Spleen (tissue), 7 donors: ENCODE data around the gene GNAI3.

ENCODE experiments used
- POLR2A ChIP-seq, 3 donors: fragments of 450-650 bp; IDR thresholded peaks; one replicate each; pipeline ENCODE4 v1.5.1; 2017; ENCODE audit warnings: antibody characterized with exemption in 3 of 3, mild to moderate bottlenecking in 1 of 3
- POLR2AphosphoS5 ChIP-seq, 3 donors: sonication (generic); formaldehyde crosslinking; IDR thresholded peaks; one replicate each; pipeline ENCODE4 v1.5.1; 2017; ENCODE audit warnings: antibody characterized with exemption in 3 of 3
- TF ChIP-seq, protein P1 (sequence below), 11 experiments: fragments of 200-600 bp in 7 of 11; fragments of 450-650 bp in 4 of 11; sonication (generic) in 4 of 11; IDR thresholded peaks in 8 of 11; conservative IDR thresholded peaks in 3 of 11; 1 replicate in 7 of 11; 2 replicates in 4 of 11; pipeline versions ENCODE4 v1.4.0 to v1.8.0; 2016 to 2021; ENCODE audit warnings: antibody characterized with exemption in 11 of 11, inconsistent platforms in 4 of 11, mild to moderate bottlenecking in 1 of 11
- donor health status: DM: no; HTN: no; CAD: no; lungs with moderate emphysema.
- donor health status: DM: no; HTN: no; CAD: no.
- donor health status: DM: no; HTN: no; CAD: no.

GRCh38 chr1:109564194-109564878 is 15.9 kb downstream of the GNAI3 start:
- TF ChIP-seq, protein P1, sequence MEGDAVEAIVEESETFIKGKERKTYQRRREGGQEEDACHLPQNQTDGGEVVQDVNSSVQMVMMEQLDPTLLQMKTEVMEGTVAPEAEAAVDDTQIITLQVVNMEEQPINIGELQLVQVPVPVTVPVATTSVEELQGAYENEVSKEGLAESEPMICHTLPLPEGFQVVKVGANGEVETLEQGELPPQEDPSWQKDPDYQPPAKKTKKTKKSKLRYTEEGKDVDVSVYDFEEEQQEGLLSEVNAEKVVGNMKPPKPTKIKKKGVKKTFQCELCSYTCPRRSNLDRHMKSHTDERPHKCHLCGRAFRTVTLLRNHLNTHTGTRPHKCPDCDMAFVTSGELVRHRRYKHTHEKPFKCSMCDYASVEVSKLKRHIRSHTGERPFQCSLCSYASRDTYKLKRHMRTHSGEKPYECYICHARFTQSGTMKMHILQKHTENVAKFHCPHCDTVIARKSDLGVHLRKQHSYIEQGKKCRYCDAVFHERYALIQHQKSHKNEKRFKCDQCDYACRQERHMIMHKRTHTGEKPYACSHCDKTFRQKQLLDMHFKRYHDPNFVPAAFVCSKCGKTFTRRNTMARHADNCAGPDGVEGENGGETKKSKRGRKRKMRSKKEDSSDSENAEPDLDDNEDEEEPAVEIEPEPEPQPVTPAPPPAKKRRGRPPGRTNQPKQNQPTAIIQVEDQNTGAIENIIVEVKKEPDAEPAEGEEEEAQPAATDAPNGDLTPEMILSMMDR (IDR thresholded peaks at IDR 0.05 in 8 of 11, conservative IDR thresholded peaks at IDR 0.05 in 3 of 11): no peak
- TF ChIP-seq POLR2A (IDR thresholded peaks at IDR 0.05) (no peak), POLR2AphosphoS5 (IDR thresholded peaks at IDR 0.05) (no peak)
